Mesendoderm (in vitro differentiated cells): ENCODE data around the gene RAP1GAP2.
A peak's percentile ranks its signal among the peaks of the same experiment; 100 is the strongest.

Experiments used
- DNase-seq: peaks from one replicate; pipeline ENCODE4 v3.0.0; 2013
- H2AK5ac ChIP-seq: 2 replicates; pipeline ENCODE4 v1.6.1; 2013; ENCODE audit warnings: low read length, inconsistent platforms
- H2BK120ac ChIP-seq: 2 replicates; pipeline ENCODE4 v1.6.1; 2013; ENCODE audit warnings: low read depth, mild to moderate bottlenecking, low read length, moderate library complexity, mixed read lengths
- H2BK15ac ChIP-seq: replicated peaks from 2 replicates; pipeline ENCODE4 v1.6.1; 2013; ENCODE audit warnings: low read depth, mild to moderate bottlenecking, moderate library complexity
- H2BK5ac ChIP-seq: 2 replicates; pipeline ENCODE4 v1.6.1; 2013; ENCODE audit warnings: low read length, inconsistent platforms
- H3K18ac ChIP-seq: 2 replicates; pipeline ENCODE4 v1.6.1; 2013; ENCODE audit warnings: mild to moderate bottlenecking, low read length, mixed read lengths
- H3K23ac ChIP-seq: one replicate; pipeline ENCODE4 v1.6.1; 2013; ENCODE audit warnings: low read length
- H3K27ac ChIP-seq: 2 replicates; pipeline ENCODE4 v1.5.1; 2013; ENCODE audit warnings: low read depth, mild to moderate bottlenecking, inconsistent platforms, low read length, moderate library complexity
- H3K27me3 ChIP-seq: 2 replicates; pipeline ENCODE4 v1.6.1; 2013; ENCODE audit warnings: low read length, control low read depth, mild to moderate bottlenecking, inconsistent platforms; ENCODE audit not compliant: insufficient read depth, poor library complexity
- H3K36me3 ChIP-seq: 2 replicates; pipeline ENCODE4 v1.6.1; 2013; ENCODE audit warnings: low read length, inconsistent platforms; ENCODE audit not compliant: control insufficient read depth, insufficient read depth
- H3K4ac ChIP-seq: one replicate; pipeline ENCODE4 v1.6.1; 2013; ENCODE audit warnings: low read depth, mild to moderate bottlenecking, low read length, moderate library complexity
- H3K4me1 ChIP-seq: 2 replicates; pipeline ENCODE4 v1.6.1; 2013; ENCODE audit warnings: low read depth, low read length, inconsistent platforms; ENCODE audit not compliant: control insufficient read depth
- H3K4me2 ChIP-seq: 2 replicates; pipeline ENCODE4 v1.6.1; 2013; ENCODE audit warnings: low read length
- H3K4me3 ChIP-seq: 2 replicates; pipeline ENCODE4 v1.5.1; 2013; ENCODE audit warnings: mild to moderate bottlenecking, low read length
- H3K56ac ChIP-seq: one replicate; pipeline ENCODE4 v1.6.1; 2013; ENCODE audit warnings: low read length
- H3K79me1 ChIP-seq: 2 replicates; pipeline ENCODE4 v1.6.1; 2013; ENCODE audit warnings: low read length, inconsistent platforms
- H3K79me2 ChIP-seq: 2 replicates; pipeline ENCODE4 v1.6.1; 2013; ENCODE audit warnings: mild to moderate bottlenecking, low read length; ENCODE audit not compliant: control insufficient read depth, insufficient read depth
- H3K9ac ChIP-seq: 2 replicates; pipeline ENCODE4 v1.6.1; 2013; ENCODE audit warnings: low read length, inconsistent platforms
- H4K5ac ChIP-seq: one replicate; pipeline ENCODE4 v1.6.1; 2013; ENCODE audit warnings: low read length
- H4K8ac ChIP-seq: one replicate; pipeline ENCODE4 v1.6.1; 2013; ENCODE audit warnings: low read depth, mild to moderate bottlenecking, control low read depth, low read length, moderate library complexity
- WGBS: extraction: QIAGEN DNeasy Blood & Tissue Kit; methylation state at CpG from one replicate; pipeline ENCODE4 v1.1.7; 2013; ENCODE audit warnings: low lambda C conversion rate, missing lambda C conversion rate; ENCODE audit not compliant: insufficient coverage; ENCODE audit errors: extremely low coverage; 5-methylcytosine and 5-hydroxymethylcytosine counted together

The RAP1GAP2 gene

GRCh38 chr17:3040882-3041281 lies 244.6 kb downstream of the RAP1GAP2 start:
- Histone ChIP-seq H3K4ac (no peak overlapping the region), H4K8ac (no peak overlapping the region), H3K4me3 (no peak overlapping the region), H3K79me2 (no peaks in the 10 kb centered on the region), H3K27me3 (no peaks in the 10 kb centered on the region), H2BK15ac (no peak overlapping the region), H2BK120ac (no peak overlapping the region), H3K4me2 (no peak overlapping the region), H2BK5ac (no peak overlapping the region), H4K5ac (no peak overlapping the region), H3K56ac (no peak overlapping the region), H3K23ac (no peak overlapping the region), H3K4me1 (no peaks in the 10 kb centered on the region), H2AK5ac (no peak overlapping the region), H3K27ac (no peak overlapping the region), H3K36me3 (no peaks in the 10 kb centered on the region), H3K18ac (no peak overlapping the region), H3K9ac (no peak overlapping the region), H3K79me1 (no peaks in the 10 kb centered on the region)
- WGBS, result no CpG with 5 or more reads among the region's 5 CpGs
- DNase-seq, result no peak

- Histone ChIP-seq H3K4me2 (no peak overlapping the region), H3K4me3 (no peak overlapping the region), H2BK120ac (no peak overlapping the region), H3K9ac (no peak overlapping the region), H4K8ac (no peak overlapping the region), H3K18ac (no peak overlapping the region), H3K27ac (no peak overlapping the region), H3K23ac (no peak overlapping the region), H3K36me3 (no peaks in the 10 kb centered on the region), H3K79me2 (no peaks in the 10 kb centered on the region), H3K79me1 (no peaks in the 10 kb centered on the region), H2BK5ac (no peak overlapping the region), H2AK5ac (no peak overlapping the region), H3K56ac (no peak overlapping the region), H4K5ac (no peak overlapping the region), H2BK15ac (no peak overlapping the region), H3K27me3 (no peaks in the 10 kb centered on the region), H3K4ac (no peak overlapping the region), H3K4me1 (no peaks in the 10 kb centered on the region)
- no CpG with 5 or more reads among the region's 11 CpGs for WGBS
- DNase-seq, result peak; percentile 32
These were observed 247.6 kb downstream of the RAP1GAP2 start for GRCh38 chr17:3043737-3044365.

DNA sequence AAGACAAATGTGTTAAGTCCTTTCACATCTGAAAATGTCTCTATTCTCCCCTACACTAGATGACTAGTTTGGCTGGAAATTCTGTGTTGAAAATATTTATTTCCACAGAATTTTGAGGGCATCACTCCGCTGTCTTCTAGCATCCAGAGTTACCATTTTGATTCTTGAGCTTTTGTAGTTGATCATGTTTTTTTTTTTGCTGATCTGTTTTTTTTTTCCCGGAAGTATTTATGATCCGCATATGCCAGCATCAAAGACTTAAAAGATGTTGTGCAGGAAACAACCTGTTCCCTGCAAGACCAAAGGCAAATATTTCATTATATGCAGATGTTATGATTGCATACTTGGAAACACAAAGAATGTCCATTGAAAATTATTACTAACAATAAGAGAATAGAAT lies 250.5 kb downstream of the RAP1GAP2 start:
- DNase-seq, result no peak
- Histone ChIP-seq H2BK120ac (no peak overlapping the region), H3K56ac (no peak overlapping the region), H3K4me1 (no peaks in the 10 kb centered on the region), H3K4me2 (no peak overlapping the region), H3K79me1 (no peaks in the 10 kb centered on the region), H4K5ac (no peak overlapping the region), H3K36me3 (no peaks in the 10 kb centered on the region), H3K4me3 (no peak overlapping the region), H2AK5ac (no peak overlapping the region), H2BK5ac (no peak overlapping the region), H4K8ac (no peak overlapping the region), H3K4ac (no peak overlapping the region), H3K23ac (no peak overlapping the region), H3K79me2 (no peaks in the 10 kb centered on the region), H3K9ac (no peak overlapping the region), H2BK15ac (no peak overlapping the region), H3K27me3 (no peaks in the 10 kb centered on the region), H3K18ac (no peak overlapping the region), H3K27ac (no peak overlapping the region)
- no CpG with 5 or more reads among the region's 3 CpGs for WGBS

- no peak overlapping the region for H4K5ac ChIP-seq
- no CpG with 5 or more reads among the region's 50 CpGs for WGBS
- no peak overlapping the region for H3K18ac ChIP-seq
- H3K79me2 ChIP-seq, result no peaks in the 10 kb centered on the region
- no peak overlapping the region for H3K23ac ChIP-seq
- no peak overlapping the region for H2BK5ac ChIP-seq
- no peak overlapping the region for H3K27ac ChIP-seq
- no peak overlapping the region for H2BK15ac ChIP-seq
- no peak overlapping the region for H3K4ac ChIP-seq
- DNase-seq, result peak; percentile 99
- H3K56ac ChIP-seq, result peak overlapping the region; percentile 84
- no peak overlapping the region for H2BK120ac ChIP-seq
- H4K8ac ChIP-seq, result no peak overlapping the region
- H3K27me3 ChIP-seq, result no peaks in the 10 kb centered on the region
- H2AK5ac ChIP-seq, result no peak overlapping the region
- H3K4me3 ChIP-seq, result peak overlapping the region; percentile 61
- no peaks in the 10 kb centered on the region for H3K36me3 ChIP-seq
- no peaks in the 10 kb centered on the region for H3K79me1 ChIP-seq
- peak overlapping the region; percentile 61 for H3K4me2 ChIP-seq
- H3K9ac ChIP-seq, result peak overlapping the region; percentile 72
- H3K4me1 ChIP-seq, result no peaks in the 10 kb centered on the region
These were observed 252.7 kb downstream of the RAP1GAP2 start for GRCh38 chr17:3048727-3049471.

- DNase-seq, result peak; percentile 26
- Histone ChIP-seq H4K8ac (no peak overlapping the region), H2BK120ac (no peak overlapping the region), H3K4me3 (no peak overlapping the region), H3K4ac (no peak overlapping the region), H4K5ac (no peak overlapping the region), H2BK5ac (no peak overlapping the region), H3K9ac (no peak overlapping the region), H3K27me3 (no peaks in the 10 kb centered on the region), H2BK15ac (no peak overlapping the region), H3K79me1 (no peaks in the 10 kb centered on the region), H3K4me1 (no peaks in the 10 kb centered on the region), H3K79me2 (no peaks in the 10 kb centered on the region), H3K56ac (no peak overlapping the region), H3K18ac (no peak overlapping the region), H3K36me3 (no peaks in the 10 kb centered on the region), H2AK5ac (no peak overlapping the region), H3K27ac (no peak overlapping the region), H3K4me2 (no peak overlapping the region), H3K23ac (no peak overlapping the region)
- no CpG with 5 or more reads among the region's 8 CpGs for WGBS
These were observed 253.6 kb downstream of the RAP1GAP2 start for GRCh38 chr17:3049705-3050295.
